CD4-positive, alpha-beta T cell treated with Interleukin-10 for 1 hour (primary cell): ENCODE measurements around the gene DENND10.
"Not testable (repeated sequence)": the region's sequence is repeated elsewhere in the genome, so short reads cannot be mapped to it uniquely, and the experiment has no call there.

Experiments
- DNase-seq: peaks from one replicate; pipeline ENCODE4 v3.0.0-alpha.2; 2020

The DENND10 gene

DNA sequence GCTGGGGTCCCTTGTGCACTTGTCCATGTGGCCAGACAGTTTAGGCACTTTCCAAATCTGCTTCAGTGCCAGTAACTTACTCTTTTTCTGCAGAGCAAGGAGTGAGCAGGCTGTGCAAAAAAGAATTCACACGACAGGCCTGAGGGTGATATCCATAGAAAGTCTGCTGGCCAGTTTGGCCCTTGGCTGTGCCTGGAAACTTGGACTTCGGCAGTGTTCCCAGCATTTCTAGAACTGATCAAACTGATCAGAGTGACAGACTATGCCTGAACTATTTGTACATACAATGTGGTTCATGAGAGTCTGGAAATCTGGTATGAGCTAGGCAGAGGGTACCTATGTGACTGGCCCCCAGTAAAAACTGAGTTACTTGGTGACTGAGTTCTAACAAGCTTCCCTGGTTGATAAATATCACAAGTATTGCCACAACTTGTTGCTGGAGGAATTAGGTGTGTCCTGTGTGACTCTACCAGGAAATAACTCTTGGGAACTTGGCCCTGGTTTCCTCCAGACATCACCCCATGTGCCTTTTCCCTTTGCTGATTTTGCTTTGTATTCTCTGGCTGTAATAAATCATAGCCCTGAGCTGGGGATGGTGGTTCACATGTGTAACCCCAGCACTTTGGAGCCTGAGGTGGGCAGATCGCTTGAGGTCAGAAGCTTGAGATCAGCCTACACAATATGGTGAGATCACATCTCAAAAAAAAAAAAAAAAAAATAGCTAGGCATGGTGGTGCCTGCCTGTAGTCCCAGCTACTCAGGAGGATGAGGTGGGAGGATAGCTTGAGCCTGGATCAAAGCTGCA is 3.3 kb upstream of the DENND10 start:
- DNase-seq, result no peak

DNA sequence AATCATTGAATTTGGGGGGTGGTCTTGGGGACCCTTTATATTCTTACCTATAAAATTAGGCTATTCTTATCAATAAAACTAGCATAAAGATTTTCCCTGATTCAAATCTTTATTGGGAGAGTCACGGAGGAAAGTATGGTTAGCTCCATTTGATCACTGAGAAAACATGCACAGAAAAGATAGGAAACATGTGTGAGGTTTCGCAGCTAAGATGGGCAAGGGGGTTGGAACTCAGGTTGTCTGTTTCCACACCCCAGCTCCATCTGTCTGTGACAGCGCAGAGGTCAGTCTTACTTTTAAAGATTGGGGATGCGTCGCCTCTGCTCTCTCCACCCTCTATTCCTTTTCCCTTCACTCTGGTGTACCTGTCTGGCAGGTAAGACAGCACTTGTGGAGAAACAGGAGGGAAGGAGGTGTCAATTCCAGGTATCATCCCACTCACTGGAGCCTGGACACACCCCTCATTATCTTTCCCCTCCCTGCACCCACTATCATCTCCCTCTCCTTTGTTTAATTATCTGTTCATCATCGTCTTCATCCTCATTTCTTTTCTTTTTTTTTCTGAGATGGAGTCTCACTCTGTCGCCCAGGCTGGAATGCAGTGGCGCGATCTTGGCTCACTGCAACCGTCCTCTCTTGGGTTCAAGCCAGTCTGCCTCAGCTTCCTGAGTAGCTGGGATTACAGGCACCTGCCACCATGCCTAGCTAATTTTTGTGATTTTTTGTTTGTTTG is 2.4 kb upstream of the DENND10 start:
- no peak for DNase-seq

DNA sequence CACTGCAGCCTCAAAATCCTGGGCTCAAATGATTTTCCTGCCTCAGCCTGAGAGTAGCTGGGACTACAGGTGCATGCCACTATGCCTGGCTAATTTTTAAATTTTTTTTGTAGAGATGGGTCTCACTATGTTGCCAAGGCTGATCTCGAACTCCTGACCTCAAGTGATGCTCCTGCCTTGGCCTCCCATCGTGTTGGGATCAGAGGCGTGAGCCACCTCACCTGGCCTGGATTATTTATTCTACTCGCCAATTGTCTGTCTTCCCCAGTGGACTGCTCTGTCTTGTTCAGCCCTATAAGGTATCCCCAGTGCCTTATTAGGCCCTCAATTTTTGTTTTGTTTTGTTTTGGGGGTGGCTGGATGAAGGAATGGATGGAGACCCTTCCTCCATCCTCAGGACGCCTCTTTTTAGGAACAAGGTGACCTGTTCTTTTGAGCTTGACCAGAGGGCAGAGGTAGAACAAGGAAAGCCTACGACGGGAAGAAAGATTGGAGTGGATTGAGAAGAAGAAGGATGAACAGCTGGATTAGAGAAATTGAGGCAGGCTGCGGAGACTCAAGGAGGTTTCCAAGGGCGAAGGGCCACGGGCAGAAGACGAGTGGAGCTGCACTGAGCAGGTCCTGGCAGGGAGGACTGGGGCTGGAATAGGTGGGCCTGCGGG is 541 bp upstream of the DENND10 start:
- no peak for DNase-seq

DNA sequence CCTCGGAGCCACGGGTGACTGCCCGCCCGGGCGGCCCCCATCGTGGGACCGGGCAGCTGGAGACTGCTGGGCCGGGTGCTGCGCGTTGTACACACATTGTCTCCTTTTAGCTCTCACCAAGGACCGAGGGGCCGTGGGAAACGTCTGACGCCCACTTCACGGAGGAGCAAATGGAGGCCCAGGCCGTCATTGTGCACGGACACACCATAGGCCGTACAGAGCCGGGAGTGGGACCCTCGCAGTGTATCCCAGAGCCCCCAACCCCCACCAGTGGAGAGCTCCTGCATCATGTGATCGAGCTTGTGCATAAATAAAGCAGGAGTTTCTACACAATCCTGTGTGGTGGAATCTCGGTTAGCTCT is 722 bp downstream of the DENND10 start:
- DNase-seq, result no peak

DNA sequence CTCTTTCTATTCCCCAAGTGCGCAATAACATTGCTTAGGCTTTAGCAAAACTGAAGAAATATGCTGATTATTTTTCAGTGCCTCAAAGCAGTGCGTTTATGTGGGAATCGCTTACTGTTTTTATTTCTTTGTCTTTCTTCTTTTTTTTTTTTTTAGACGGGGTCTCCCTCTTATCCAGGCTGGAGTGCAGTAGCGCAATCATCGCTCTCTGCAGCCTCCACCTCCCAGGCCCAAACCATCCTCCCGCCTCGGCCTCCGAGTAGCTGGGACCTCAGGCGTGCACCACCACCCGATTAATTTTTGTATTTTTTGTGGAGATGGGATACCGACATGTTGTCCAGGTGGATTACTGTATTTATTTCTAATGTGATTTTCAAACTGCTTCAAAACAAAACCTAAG is 1.2 kb downstream of the DENND10 start:
- DNase-seq, result no peak

DNA sequence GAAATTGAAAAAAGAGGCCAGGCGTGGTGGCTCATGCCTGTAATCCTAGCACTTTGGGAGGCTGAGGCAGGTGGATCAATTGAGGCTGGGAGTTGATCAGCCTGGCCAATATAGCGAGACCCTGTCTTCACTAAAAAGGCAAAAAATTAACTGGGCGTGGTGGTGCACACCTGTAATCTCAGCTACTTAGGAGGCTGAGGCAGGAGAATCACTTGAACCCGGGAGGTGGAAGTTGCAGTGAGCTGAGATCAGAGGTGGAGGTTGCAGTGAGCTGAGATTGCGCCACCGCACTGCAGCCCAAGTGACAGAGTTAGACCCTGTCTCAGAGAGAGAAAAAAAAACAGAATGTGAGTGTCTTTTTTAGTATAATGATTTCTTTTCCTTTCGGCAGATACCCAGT is 2.0 kb downstream of the DENND10 start:
- DNase-seq, result not testable (repeated sequence)

DNA sequence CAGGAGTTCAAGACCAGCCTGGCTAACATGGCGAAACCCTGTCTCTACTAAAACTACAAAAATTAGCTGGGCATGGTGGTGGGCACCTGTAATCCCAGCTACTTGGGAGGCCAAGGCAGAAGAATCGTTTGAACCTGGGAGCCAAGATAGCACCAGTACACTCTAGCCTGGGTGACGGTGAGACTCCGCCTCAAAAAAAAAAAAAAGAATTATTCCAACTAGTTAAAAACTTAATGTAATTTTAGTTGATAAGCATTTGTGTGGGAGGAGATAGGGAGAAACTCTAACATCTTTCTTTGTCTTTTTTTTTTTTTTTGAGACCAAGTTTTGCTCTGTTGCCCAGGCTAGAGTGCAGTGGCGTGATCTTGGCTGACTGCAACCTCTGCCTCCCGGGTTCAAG is 3.2 kb downstream of the DENND10 start:
- DNase-seq, result not testable (repeated sequence)

DNA sequence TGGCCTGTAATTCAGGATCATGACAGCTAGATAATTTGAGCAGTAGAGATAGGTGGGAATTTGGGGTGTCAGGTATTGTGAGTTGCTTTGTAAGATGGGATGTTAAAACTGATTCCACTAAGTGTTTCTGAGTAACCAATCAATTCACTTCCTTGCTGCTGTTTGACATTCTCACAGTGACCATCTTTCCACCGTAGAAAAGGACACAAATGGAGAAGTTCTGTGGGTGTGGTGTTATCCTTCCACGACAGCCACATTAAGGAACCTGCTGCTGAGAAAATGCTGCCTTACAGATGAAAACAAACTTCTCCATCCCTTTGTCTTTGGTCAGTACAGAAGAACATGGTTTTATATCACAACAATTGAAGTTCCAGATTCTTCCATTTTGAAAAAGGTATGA is 3.9 kb downstream of the DENND10 start:
- not testable (repeated sequence) for DNase-seq

DNA sequence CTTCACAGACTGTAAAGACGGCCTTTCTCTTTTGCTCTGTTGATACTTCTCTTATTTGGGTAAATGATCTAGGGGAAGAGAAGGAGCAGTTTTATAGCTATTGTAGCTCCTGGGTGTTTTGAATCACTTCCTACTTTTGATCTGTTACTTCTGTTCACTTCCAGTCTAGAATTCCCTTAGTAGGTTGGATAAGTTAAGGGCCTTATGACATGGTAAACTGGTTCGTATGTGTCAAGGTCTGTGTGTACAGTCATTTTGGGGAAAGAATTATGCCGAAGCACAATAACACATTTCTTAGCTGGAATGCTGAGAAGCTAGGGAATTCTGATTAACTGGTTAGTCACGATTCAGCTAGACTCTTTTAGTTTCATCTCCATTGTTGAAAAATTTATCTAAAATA is 8.1 kb downstream of the DENND10 start:
- DNase-seq, result no peak

DNA sequence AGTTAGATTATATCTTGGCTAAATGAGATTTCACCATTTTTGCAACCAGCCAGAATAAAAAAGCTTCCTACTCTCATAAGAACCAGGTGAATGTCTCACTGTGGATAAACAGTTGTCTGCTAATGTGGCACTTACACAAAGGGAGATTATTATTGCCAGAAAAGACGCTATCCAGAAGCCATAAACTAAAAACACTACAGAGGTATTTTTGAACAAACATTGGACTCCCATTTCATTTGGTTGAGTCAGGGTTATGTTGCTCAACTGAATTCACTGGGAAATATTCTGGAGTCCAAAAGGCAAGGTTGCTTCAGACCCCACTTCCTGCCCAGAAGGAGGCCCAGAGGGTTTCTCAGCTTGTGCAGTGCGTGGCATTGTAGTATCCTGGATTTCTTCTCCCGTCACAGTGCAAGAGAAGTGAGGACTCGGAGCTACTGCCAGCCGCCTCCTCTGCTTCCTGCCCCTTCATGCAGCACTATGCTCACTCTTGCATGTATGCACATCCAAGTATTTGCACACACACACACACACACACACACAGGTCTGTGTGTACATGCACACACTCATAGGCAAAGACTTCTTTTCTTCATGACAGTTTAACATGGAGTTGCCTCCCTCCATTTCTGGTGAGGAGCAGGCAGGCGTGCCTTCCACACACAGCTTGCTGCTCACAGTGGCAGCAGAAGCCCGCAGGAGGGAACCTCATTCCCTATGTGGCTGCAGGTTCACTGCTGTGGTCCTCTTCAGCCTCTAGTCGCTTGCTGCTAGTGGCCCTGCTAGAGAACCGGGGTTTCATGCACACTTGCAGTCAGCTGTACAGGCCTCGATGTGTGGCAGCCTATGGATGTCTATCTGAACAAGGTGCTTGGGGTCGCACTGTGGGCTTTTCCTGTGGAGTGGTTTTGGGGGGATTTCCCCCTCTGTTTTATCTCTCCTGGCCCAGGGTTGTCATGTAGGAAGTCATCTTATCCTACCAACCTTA is 10.1 kb downstream of the DENND10 start:
- DNase-seq, result no peak

DNA sequence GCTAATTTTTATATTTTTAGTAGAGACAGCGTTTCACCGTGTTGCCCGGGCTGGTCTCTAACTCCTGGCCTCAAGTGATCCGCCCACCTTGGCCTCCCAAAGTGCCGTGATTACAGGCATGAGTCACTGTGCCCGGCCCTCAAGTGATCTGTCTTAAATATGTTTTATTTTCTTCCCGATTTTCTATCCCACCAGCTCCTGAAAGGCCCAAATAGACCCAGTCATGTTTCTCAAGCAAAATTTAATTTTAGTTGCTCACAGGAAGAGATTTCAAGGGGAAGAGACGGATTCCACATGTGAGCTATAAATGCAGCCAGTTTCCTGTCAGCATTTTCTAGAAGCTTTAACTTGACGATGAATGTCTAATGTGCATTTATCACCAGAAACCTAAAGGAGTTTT is 12.0 kb downstream of the DENND10 start:
- DNase-seq, result no peak

DNA sequence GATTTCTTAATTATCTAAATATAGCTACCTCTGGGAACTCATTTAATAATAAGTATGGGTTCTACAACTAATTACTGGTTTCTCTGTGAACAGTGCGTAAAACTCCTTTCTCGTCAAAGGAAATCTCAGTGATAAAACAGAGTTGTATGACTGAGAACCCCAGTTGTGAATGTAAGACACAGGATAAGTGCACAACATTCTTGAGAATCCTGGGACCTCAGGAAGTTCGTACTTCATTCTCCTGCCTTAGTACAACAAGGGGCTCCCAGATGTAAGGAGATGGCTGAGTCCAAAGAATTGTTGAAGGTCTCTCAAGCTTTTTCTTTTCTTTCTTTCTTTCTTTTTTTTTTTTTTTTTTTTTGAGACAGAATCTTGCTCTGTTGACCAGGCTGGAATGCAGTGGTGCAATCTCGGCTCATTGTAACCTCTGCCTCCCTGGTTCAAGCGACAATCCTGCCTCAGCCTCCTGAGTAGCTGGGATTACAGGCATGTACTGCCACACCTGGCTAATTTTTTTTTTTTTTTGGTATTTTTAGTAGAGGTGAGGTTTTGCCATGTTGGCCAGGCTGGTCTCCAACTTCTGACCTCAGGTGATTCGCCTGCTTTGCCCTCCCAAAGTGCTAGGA is 12.5 kb downstream of the DENND10 start:
- no peak for DNase-seq

DNA sequence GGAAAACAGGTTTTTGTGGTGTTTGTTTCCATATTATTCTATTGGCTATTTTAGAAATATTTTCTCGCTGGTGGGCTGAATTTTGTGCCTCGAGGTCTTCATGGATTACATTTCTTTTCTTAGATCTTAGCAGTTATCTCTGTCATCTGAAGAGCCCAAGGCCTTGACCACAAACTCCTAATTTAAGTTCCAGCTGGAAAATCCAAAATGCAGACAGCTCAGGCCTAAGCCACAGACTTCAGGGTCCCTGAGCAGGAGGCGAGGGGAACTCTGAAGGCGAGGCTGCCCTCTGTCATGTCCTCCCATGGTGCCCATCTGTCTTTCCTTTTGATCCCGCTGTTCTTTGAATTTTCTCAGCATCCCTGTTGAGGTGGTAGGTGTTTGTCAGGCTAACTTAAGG is 14.3 kb downstream of the DENND10 start:
- DNase-seq, result no peak

DNA sequence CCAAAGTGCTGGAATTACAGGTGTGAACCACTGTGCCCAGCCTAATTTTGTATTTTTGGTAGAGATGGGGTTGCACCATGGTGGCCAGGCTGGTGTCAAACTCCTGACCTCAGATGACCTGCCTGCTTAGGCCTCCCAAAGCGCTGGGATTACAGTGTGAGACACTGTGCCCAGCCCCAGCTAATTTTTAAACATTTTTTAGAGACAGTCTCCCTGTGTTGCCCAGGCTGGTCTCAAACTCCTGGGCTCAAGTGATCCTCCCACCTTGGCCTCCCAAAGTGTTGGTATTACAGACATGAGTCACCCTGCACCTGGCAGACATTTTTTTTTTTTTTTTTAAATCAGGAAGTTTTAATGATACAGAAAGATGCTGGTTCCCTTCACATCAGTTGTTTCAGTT is 15.5 kb downstream of the DENND10 start:
- no peak for DNase-seq

DNA sequence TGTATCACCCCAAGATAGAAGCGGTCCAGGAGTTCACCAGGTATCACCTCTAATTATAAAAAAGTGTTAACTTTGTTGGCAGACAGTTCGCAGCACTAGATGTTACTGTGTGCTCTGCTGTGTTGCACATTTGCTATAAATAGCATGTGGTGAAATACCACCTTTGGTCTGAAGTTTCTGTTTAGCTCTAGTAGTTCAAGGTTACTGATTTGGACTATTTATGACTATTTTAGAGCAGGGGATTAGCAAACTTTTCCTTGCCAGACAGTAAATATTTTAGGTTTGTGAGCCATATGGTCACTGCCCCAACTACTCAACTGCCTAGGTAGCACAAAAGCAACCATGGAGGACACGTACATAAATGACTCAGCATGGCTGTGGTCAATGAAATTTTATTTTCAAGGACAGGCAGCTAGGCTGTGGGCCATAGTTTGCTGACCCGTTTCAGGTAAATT is 16.5 kb downstream of the DENND10 start:
- DNase-seq, result peak; percentile 47

DNA sequence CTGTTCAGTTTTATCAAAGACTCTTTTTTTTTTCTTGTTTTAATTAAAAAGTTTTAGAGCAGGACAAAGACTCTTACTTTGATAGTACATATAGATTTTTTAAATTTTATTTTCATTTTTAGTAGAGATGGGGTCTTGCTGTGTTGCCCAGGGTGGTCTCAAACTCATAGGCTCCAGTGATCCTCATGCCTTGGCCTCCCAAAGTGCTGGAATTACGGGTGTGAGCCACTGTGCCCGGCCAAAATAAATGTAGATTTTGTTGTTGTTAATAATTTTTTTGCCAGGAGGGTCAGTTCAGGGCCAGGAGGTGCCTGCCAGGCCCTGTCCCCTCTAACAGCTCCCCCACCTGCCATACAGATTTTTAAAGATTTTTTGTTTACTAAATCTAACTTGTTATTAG is 17.0 kb downstream of the DENND10 start:
- no peak for DNase-seq

DNA sequence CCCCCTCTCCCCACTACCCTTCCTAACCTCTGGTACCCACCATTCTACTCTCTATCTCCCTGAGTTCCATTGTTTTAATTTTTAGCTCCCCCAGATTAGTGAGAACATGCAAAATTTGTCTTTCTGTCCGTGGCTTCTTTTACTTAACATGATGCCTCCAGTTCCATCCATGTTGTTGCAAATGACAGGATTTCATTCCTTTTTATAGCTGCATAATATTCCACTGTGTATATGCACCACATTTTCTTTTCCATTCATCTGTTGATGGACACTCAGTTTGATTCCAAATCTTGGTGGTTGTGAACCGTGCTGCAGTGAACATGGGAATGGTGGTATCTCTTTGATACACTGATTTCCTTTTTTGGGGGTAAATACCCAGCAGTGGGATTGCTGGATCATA is 22.0 kb downstream of the DENND10 start:
- DNase-seq, result no peak

DNA sequence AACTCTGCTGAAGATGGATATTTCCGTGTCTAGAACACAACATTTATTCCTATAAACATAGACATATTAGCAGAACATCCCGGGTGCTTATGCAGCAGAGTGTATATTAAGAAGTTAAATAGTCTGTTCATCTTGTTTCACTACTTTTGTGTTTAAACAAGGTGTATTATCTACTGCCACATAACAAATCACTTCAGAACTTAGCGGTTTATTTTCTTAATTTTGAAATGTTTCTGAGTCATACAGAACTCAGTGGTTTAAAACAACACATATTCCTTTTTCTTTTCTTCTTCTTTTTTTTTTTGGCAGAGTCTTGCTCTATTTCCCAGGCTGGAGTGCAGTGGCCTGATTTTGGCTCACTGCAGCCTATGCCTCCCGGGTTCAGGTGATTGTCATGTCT is 25.8 kb downstream of the DENND10 start:
- DNase-seq, result no peak

DNA sequence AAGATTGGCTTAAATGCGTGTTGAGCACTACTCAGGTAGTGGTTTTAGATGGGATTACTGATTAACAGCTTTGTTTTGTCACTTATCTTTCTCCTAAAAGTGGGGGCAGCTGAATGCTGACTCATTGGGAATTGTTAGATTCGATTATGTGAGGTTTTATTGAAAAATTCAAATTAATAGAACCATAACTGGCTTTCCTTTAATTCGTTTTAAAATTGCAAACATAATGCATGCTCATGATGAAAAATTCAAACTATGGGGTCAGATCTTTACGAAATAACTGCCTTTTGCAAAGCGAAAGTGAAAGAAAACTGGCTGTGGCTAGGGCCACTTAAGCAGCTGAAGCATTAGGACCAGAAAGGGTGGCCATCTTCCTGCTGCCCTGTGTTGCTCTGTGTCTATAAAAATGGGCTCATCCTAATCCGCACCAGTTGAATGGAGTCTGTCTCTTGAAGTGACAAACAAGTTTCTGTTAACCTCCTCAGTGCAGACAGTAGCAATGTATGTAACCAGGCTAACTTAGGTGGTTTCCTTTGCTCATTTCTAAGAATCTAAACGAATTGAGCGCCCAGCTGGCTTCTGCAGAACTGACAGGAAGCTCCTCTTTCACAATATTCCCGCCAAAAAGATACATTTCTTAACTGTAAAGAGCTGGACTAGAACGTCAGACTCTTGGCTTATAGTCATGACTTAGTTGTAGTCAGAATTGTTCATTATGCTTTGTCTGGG is 27.8 kb downstream of the DENND10 start:
- DNase-seq, result peak; percentile 62

DNA sequence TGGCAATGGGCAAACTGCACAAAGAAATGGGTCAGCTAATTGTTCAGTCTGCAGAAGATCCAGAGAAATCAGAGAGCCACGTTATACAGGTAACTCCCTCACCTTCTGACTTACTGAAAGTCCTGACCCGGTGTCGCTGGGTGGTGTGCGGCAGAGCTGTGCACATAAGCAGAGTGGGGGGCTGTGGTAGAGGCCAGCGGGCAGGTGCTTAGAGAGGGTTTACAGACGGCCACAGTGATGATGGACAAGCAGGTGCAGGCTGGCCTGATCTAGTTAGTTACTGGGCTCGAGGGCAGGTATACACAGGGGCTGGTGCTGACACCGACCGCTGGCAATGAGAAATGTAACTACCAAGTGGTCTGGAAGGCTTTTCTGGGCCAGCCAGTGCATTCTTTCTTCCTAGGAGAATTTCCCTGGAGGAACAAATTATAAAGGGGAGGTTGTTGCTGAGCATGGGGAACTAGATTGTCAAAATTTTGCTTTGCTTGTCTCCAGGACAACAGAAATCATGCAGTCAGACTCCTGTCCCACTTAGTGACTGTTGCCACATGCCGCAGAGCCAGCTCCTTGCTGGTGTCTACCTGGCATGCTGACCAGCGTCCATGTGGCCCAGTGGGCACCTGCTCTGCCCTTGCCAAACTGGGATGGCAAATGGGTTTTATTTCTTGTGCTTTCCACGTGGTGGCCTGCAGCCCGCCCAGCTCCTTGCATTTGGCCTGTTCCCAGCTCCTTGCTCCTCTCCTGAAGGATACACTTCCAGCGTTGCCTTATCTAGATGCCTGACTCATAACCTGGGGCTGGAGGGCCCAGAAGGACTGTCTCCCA is 28.8 kb downstream of the DENND10 start:
- no peak for DNase-seq

DNA sequence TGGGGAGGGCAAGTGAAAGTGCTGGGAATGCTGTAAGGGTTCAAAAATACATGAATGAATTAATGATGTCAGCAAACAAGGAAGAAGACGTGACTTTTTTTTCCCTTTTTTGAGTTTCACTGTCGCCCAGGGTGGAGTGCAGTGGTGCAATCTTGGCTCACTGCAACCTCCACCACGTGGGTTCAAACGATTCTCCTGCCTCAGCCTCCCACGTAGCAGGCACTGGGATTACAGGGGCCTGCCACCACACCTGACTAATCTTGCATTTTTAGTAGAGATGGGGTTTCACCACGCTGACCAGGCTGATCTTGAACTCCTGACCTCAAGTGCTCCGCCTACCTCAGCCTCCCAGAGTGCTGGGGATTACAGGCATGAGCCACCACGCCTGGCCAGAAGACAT is 30.0 kb downstream of the DENND10 start:
- DNase-seq, result no peak
